Mucosa of rectum (tissue), 2 donors: Measurements from ENCODE around the gene SH2B3.

Experiments used
- H3K27ac ChIP-seq, 2 donors: one replicate each; pipeline ENCODE4 v1.7.0; 2013; ENCODE audit warnings: inconsistent platforms in 2 of 2, low read depth in 2 of 2, low read length in 2 of 2
- H3K27me3 ChIP-seq, 2 donors: one replicate each; pipeline ENCODE4 v1.7.0; 2013; ENCODE audit warnings: low read length in 2 of 2; ENCODE audit not compliant: control insufficient read depth in 2 of 2, insufficient read depth in 2 of 2
- H3K36me3 ChIP-seq, 2 donors: one replicate each; pipeline ENCODE4 v1.7.0; 2013; ENCODE audit warnings: low read length in 2 of 2; ENCODE audit not compliant: control insufficient read depth in 2 of 2, insufficient read depth in 2 of 2
- H3K4me1 ChIP-seq, 2 donors: one replicate each; pipeline ENCODE4 v1.7.0; 2013; ENCODE audit warnings: low read length in 2 of 2, mild to moderate bottlenecking in 1 of 2; ENCODE audit not compliant: control insufficient read depth in 2 of 2, insufficient read depth in 2 of 2
- H3K4me3 ChIP-seq, 2 donors: one replicate each; pipeline ENCODE4 v1.7.0; 2013; ENCODE audit warnings: low read length in 2 of 2
- H3K9ac ChIP-seq, 2 donors: one replicate each; pipeline ENCODE4 v1.7.0; 2013; ENCODE audit warnings: low read length in 2 of 2, low read depth in 1 of 2, mild to moderate bottlenecking in 1 of 2
- H3K9me3 ChIP-seq, 2 donors: one replicate each; pipeline ENCODE4 v1.7.0; 2013; ENCODE audit warnings: low read length in 2 of 2; ENCODE audit not compliant: control insufficient read depth in 2 of 2
- donor health status: healthy.
- donor health status: Normal muscosa, but diverticular disease.

The SH2B3 gene

DNA sequence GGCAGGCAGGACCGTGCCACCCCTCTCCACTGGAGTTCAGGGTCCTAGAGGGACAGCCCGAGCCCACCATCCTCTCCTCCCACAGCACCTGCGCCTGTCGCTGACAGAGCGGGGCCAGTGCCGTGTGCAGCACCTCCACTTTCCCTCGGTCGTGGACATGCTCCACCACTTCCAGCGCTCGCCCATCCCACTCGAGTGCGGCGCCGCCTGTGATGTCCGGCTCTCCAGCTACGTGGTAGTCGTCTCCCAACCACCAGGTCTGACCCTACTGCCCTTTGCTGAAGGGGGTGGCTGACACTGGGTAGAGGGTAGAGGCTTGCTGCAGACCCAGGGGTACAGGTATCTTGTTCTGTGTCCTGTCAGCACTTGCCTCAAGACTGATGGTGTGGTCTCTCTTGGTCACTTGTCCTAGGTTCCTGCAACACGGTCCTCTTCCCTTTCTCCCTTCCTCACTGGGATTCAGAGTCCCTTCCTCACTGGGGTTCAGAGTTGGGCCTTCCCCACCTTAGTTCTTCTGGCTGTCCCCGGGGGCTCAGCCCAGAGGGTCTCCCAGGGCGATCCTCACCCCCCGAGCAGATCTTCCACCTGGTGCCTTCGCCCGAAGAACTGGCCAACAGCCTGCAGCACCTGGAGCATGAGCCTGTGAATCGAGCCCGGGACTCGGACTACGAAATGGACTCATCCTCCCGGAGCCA, 42.0 kb downstream of the SH2B3 start:
- Histone ChIP-seq H3K9ac (no peak overlapping the region), H3K27ac (no peak overlapping the region)

DNA sequence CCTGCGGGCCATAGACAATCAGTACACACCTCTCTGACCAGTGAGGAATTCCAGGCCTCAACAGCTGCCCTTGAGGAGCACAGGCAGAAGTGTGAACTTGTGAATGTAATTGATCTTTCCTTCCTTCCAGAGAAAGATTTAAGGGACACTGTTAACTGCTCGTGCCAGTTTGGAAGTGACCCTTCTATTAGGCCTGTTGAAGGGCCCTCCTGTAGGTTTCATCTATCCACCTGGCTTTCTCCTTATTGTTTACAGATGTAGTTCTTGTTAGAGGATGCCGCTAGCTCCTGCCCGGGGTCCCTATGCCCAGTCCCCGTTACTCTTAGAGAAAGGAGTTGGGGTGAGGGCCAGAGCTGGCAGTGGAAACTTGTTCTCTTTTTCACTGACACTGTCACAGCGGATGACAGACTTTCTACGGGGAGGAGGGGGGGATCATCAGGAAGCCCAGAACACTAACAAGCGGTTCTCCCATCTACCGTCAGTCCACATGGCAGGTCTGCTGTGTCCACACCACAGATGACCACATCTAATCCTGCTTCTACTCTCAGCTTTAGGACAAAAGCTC, 42.6 kb downstream of the SH2B3 start:
- Histone ChIP-seq H3K9me3 (no peaks in the 10 kb centered on the region), H3K27ac (no peak overlapping the region), H3K4me1 (peaks cover 38 to 41% of the 10 kb centered on the region in 2 donors), H3K27me3 (no peaks in the 10 kb centered on the region), H3K36me3 (peaks cover 50 to 52% of the 10 kb centered on the region in 2 donors), H3K9ac (no peak overlapping the region), H3K4me3 (no peak overlapping the region)

More for the DNA sequence above, 42.0 kb downstream of the SH2B3 start:
- Histone ChIP-seq H3K4me3 (no peak overlapping the region), H3K4me1 (peaks cover 44 to 48% of the 10 kb centered on the region in 2 donors), H3K27me3 (no peaks in the 10 kb centered on the region), H3K36me3 (peaks cover 45 to 46% of the 10 kb centered on the region in 2 donors), H3K9me3 (no peaks in the 10 kb centered on the region)

DNA sequence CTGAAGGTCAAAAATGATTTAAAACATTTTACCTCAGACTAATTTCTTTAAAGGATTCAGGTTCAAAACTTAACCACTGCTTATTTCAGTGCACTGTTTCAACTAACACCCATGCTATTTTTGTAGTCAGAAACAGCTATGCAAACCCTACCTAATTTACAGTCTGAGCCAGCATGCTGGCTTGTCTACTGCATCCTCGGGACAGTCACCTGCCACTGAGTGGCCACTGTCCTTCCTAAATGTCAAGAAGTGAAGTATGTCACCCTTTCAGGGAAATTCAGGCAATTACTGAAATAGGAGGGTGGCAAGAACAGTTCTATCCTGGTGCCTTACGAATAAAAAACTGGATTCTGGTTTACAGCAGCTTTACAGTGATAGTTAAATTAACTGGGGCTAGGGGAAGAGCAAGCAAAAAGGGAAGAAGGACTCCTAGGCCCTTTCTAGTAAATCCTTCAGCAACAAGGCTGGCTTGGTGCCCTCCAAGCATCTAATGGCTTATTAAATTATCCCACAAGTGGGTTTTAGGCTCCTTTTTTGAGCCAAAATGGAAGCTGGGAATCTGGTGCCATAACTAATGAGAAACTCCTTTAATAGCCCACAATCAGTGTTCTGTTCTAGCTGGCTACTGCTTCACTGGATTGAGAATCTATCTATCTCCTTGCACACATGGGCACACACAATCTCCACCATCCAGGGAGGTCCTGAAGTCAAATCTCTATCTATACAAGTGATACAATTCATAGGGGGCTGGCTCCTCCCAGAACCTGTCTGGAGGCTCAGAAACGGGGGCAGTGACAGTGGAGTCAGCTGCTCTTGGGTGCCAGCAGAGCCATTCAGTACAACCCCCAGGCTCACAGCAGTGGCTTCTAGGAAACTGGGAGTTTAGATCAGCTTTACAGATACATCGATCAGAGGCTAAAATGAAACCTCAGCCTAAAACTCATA, 43.4 kb downstream of the SH2B3 start:
- no peaks in the 10 kb centered on the region for H3K27me3 ChIP-seq
- H3K9ac ChIP-seq: no peak overlapping the region
- H3K9me3 ChIP-seq: no peaks in the 10 kb centered on the region
- peak overlapping the region in 1 of 2 donors; percentile 10 for H3K27ac ChIP-seq
- H3K36me3 ChIP-seq: peaks cover 58 to 59% of the 10 kb centered on the region in 2 donors
- H3K4me1 ChIP-seq: peaks cover 34 to 39% of the 10 kb centered on the region in 2 donors
- no peak overlapping the region for H3K4me3 ChIP-seq

DNA sequence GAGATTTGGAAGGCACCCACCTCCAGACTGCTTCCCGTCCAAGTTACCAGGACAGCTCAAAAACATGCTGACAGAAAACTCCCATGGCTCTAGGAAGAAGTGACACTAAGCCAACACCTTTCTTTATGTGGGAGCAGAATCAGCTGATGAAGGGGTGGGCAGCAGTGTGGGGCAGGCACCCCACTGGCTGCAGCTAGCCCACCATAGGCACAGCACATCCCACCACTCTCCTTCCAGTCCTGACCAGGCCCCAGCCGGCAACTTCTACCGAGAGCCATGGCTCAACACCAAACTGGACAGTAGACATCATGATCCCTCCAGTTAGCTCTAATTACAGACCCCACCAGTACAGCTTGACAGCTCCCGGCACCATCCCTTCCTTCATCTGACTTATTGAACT, 45.0 kb downstream of the SH2B3 start:
- Histone ChIP-seq H3K27me3 (no peaks in the 10 kb centered on the region), H3K9me3 (no peaks in the 10 kb centered on the region), H3K36me3 (peaks cover 70 to 73% of the 10 kb centered on the region in 2 donors), H3K27ac (no peak overlapping the region), H3K9ac (no peak overlapping the region), H3K4me1 (peaks cover 19 to 24% of the 10 kb centered on the region in 2 donors), H3K4me3 (no peak overlapping the region)

DNA sequence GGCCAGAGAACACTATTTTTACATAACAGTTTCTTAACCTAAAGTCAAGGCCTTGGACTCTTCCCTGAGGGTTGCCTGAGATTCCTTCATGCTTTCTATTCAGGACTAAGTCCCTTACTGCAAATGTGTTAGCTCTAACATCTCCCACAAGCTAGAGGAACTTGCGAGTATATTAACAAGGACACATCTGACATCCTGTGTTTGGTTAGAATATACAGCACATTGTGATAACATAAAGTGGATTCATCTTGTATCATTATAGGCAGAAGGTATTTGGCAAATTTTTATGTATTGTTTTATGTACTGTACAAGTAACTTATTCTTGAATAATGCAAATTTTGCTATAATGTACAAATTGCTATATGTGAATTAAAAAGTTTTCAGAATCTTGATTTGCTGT, 45.5 kb downstream of the SH2B3 start:
- no peak overlapping the region for H3K9ac ChIP-seq
- H3K27me3 ChIP-seq: no peaks in the 10 kb centered on the region
- H3K27ac ChIP-seq: no peak overlapping the region
- no peak overlapping the region for H3K4me3 ChIP-seq
- peaks cover 74 to 79% of the 10 kb centered on the region in 2 donors for H3K36me3 ChIP-seq
- H3K9me3 ChIP-seq: no peaks in the 10 kb centered on the region
- H3K4me1 ChIP-seq: peaks cover 13 to 19% of the 10 kb centered on the region in 2 donors

DNA sequence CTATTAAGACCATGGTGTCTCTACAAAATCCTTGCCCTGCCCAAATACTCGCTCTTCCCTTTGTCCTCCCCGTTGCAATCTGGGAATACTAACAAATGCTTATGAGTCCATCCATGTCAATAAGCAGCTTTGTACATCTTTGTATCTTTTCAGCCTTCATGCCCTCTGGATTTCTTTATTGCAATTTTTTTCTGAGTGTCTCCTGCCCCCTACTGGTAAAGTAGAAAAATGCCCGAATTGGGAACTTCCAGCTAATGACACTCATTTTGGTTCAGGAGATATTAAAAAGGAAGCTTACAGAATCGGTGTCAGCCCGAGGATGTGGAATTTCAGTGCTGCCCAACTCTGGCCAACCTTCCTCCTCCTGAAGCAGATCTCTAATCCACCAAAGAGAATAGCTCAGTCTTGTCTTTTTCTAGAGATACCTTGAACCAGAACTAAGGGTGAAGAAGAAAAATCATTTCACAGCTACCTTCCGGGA, 46.0 kb downstream of the SH2B3 start:
- no peak overlapping the region for H3K9ac ChIP-seq
- no peak overlapping the region for H3K4me3 ChIP-seq
- H3K27me3 ChIP-seq: no peaks in the 10 kb centered on the region
- no peaks in the 10 kb centered on the region for H3K9me3 ChIP-seq
- peaks cover 73 to 81% of the 10 kb centered on the region in 2 donors for H3K36me3 ChIP-seq
- no peak overlapping the region for H3K27ac ChIP-seq
- H3K4me1 ChIP-seq: peaks cover 9 to 14% of the 10 kb centered on the region in 2 donors

DNA sequence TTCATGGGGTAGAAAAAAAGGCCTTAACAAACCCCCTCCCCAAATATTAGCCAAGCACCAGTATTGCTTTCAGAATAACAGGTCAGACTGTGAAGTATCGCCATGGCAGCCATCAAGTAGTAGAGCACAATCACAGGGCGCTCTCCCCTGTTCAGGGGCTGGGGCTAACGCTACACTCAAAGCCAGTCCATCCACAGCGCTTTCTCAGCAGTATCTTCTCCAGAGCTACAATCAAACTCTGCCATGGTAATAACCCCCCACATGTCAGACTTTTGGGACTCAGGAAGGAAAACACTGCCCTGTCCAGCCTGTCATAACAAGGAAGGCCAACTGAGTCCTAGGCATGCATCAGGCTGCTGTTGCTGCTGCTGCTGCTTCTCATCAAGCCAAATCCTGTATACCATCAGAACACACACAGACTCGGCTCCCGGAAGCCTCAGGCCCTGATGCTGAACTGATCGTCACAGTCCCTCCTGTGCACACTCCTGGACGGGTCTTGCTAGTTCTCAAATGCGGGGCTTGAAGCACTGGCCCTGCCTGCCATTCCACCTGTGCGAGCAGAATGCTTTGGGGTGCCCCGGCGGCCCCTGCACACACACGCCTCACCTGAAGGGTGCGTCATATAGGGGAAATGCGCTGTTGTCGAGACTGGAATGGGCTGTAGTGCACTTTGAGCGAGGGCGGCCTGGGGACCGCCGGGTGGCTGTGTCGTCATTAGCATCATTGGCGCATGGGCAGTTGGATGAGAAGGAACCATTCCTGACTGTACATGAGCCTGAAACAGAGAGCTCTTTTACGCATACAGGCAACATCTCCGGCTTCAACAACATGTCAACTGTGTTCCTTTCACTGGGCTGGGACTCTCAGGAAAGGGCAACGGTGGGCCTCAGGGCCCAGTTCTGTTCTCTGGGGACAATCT, 47.6 kb downstream of the SH2B3 start:
- H3K4me1 ChIP-seq: peaks cover 2 to 5% of the 10 kb centered on the region in 2 donors
- no peaks in the 10 kb centered on the region for H3K9me3 ChIP-seq
- no peak overlapping the region for H3K9ac ChIP-seq
- H3K36me3 ChIP-seq: peaks cover 64 to 77% of the 10 kb centered on the region in 2 donors
- H3K4me3 ChIP-seq: no peak overlapping the region
- H3K27me3 ChIP-seq: no peaks in the 10 kb centered on the region
- no peak overlapping the region for H3K27ac ChIP-seq

DNA sequence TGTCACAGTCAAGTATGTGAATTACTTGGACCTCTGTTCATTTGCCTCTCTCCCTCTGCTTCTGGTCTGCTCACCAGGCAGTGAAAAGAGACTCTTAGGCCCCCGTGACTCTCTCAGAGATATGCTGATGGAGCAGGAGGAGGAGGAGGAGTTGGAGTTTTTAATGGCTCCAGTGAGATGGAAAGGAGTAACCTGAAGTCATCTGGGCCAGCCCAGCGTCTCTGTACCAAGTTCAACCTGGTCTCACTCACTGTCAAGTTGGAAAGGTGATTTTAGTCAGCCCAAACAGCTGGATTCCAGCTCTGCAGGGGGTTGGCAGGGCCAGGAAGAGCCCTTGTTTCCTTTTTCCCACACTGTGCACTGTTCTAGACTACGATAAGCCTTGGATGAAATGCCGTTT, 48.6 kb downstream of the SH2B3 start:
- H3K27me3 ChIP-seq: no peaks in the 10 kb centered on the region
- no peak overlapping the region for H3K4me3 ChIP-seq
- no peaks in the 10 kb centered on the region for H3K9me3 ChIP-seq
- H3K9ac ChIP-seq: no peak overlapping the region
- H3K27ac ChIP-seq: no peak overlapping the region
- H3K4me1 ChIP-seq: peaks cover 0 to 3% of the 10 kb centered on the region in 2 donors
- H3K36me3 ChIP-seq: peaks cover 60 to 75% of the 10 kb centered on the region in 2 donors

DNA sequence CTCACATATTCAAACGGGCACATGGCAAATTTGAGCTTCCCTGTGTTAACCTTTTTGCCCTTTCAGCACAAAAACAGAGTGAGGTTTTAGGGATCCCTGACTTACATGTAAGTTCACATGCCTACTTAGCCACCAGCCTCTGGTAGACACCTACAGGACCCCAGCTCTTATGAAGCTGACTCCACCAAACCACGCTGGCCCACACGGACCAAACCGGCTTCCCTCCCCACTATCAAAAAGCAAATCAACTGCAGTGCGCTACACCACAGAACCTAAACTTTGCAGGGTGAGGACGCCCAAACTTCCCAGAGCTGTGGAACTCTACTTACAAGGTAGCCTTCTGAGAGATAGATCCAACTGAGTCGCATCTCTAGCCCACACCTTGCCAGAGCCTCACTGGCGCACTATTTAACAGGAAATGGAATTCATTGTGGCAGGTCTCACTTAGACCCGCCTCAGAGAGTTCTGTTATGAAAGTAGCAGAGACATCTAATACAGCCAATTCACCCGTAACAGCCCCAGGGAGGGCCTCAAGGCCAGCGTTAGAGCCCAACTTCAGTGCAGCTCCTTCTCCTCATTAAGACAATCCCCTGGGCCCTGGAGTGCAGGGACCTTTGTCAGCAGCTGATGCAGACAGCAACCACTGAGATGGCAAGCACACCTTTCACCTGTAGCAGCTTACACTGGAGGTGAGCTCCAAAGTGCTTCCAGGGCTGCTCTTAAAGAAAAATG, 49.2 kb downstream of the SH2B3 start:
- H3K4me1 ChIP-seq: peaks cover 0 to 3% of the 10 kb centered on the region in 2 donors
- no peak overlapping the region for H3K4me3 ChIP-seq
- no peaks in the 10 kb centered on the region for H3K27me3 ChIP-seq
- H3K36me3 ChIP-seq: peaks cover 60 to 73% of the 10 kb centered on the region in 2 donors
- no peak overlapping the region for H3K27ac ChIP-seq
- no peaks in the 10 kb centered on the region for H3K9me3 ChIP-seq
- no peak overlapping the region for H3K9ac ChIP-seq
